ENCODE results near the gene LRRC23.

DNA sequence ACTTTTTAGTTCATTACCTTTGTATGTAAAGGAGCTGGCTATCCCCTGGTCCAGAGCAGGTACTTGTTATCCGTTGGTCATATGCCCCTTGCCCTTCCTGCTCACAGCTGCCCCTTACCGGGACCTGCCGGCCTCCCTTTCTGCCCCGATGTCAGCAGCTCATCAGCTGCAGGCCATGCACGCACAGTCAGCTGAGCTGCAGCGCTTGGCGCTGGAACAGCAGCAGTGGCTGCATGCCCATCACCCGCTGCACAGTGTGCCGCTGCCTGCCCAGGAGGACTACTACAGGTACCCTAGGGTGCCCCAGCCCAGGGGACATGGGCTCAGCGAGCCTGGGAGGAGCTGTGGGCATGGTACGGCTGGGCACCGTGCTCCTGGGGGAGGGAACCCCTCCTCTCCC is 36.6 kb downstream of the LRRC23 start:
- TF ChIP-seq RAD21 (conservative IDR thresholded peaks at IDR 0.05) = no peak
- TF ChIP-seq, protein P1, sequence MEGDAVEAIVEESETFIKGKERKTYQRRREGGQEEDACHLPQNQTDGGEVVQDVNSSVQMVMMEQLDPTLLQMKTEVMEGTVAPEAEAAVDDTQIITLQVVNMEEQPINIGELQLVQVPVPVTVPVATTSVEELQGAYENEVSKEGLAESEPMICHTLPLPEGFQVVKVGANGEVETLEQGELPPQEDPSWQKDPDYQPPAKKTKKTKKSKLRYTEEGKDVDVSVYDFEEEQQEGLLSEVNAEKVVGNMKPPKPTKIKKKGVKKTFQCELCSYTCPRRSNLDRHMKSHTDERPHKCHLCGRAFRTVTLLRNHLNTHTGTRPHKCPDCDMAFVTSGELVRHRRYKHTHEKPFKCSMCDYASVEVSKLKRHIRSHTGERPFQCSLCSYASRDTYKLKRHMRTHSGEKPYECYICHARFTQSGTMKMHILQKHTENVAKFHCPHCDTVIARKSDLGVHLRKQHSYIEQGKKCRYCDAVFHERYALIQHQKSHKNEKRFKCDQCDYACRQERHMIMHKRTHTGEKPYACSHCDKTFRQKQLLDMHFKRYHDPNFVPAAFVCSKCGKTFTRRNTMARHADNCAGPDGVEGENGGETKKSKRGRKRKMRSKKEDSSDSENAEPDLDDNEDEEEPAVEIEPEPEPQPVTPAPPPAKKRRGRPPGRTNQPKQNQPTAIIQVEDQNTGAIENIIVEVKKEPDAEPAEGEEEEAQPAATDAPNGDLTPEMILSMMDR (IDR thresholded peaks at IDR 0.05; ENCODE audit: poor library complexity, severe bottlenecking) = no peak
- TF ChIP-seq POLR2AphosphoS5 (IDR thresholded peaks at IDR 0.05) = no peak
- TF ChIP-seq SMC3 (conservative IDR thresholded peaks at IDR 0.05; ENCODE audit: poor library complexity) = no peak
- TF ChIP-seq EZH2 (IDR thresholded peaks at IDR 0.05; ENCODE audit: borderline replicate concordance, insufficient read depth, low read length, poor library complexity, severe bottlenecking) = no peak
- no peak for TF ChIP-seq MXI1 (conservative IDR thresholded peaks at IDR 0.05; ENCODE audit: poor library complexity, severe bottlenecking)

Measured in neural cell (in vitro differentiated cells).